Lung (tissue), 12 donors: Measurements from ENCODE around the gene MAD2L1BP. TPM values are rescaled to one million over a fixed set of nuclear protein-coding genes. Genes with fewer than 3 reads are reported as not detected.
"Not testable (repeated sequence)": the region's sequence is repeated elsewhere in the genome, so short reads cannot be mapped to it uniquely, and the experiment has no call there.

Experiments
- ATAC-seq: fragments of 200-7000 bp; cut with Tn5 transposase; one replicate; pipeline ENCODE4 v1.9.1; 2020; ENCODE audit warnings: moderate number of reproducible peaks; ENCODE audit not compliant: insufficient read depth, low FRiP score
- DNase-seq, 3 donors: peaks; one replicate each; pipeline ENCODE4 v3.0.0-alpha.2; 2013 to 2017
- H3K27ac ChIP-seq, 2 donors: one replicate each; pipeline ENCODE4 v1.5.1; 2013; ENCODE audit warnings: mild to moderate bottlenecking in 2 of 2, moderate library complexity in 2 of 2, control low read depth in 1 of 2, inconsistent platforms in 1 of 2, low read depth in 1 of 2, low read length in 1 of 2
- H3K27me3 ChIP-seq, 3 donors: one replicate each; pipeline ENCODE4 v1.5.1; 2013; ENCODE audit warnings: low read length in 2 of 3; ENCODE audit not compliant: control insufficient read depth in 3 of 3, insufficient read depth in 3 of 3
- H3K36me3 ChIP-seq, 4 donors: one replicate each; pipeline ENCODE4 v1.5.1; 2013; ENCODE audit warnings: low read length in 4 of 4, mild to moderate bottlenecking in 1 of 4, moderate library complexity in 1 of 4; ENCODE audit not compliant: control insufficient read depth in 4 of 4, insufficient read depth in 4 of 4
- H3K4me1 ChIP-seq, 5 donors: one replicate each; pipeline ENCODE4 v1.5.1; 2013; ENCODE audit warnings: low read length in 5 of 5, mild to moderate bottlenecking in 2 of 5, moderate library complexity in 1 of 5; ENCODE audit not compliant: control insufficient read depth in 5 of 5, insufficient read depth in 5 of 5
- H3K4me3 ChIP-seq: one replicate; pipeline ENCODE4 v1.5.1; 2013; ENCODE audit warnings: mild to moderate bottlenecking, control low read depth, moderate library complexity
- H3K9ac ChIP-seq, 2 donors: one replicate each; pipeline ENCODE4 v1.5.1; 2013; ENCODE audit warnings: low read length in 2 of 2, control low read depth in 1 of 2; ENCODE audit not compliant: insufficient read depth in 1 of 2
- H3K9me3 ChIP-seq, 4 donors: one replicate each; pipeline ENCODE4 v1.5.1; 2013; ENCODE audit warnings: low read length in 3 of 4, mild to moderate bottlenecking in 1 of 4, moderate library complexity in 1 of 4; ENCODE audit not compliant: control insufficient read depth in 4 of 4, insufficient read depth in 3 of 4
- CTCF ChIP-seq: IDR thresholded peaks from 2 replicates; pipeline ENCODE4 v1.5.1; 2012; ENCODE audit warnings: mild to moderate bottlenecking; ENCODE audit errors: control extremely low read depth, extremely low read depth
- WGBS, 2 donors: extraction: QIAGEN DNeasy Blood & Tissue Kit; methylation state at CpG; one replicate each; pipeline ENCODE4 v1.1.7; 2013; 5-methylcytosine and 5-hydroxymethylcytosine counted together
- polyA plus RNA-seq, 2 donors: library from polyadenylated mRNA; stranded (reverse); fragments of 200-250 nt; gene quantifications; one replicate each; pipeline ENCODE4 v1.2.1, GENCODE V29; 2013
- total RNA-seq, 2 donors: library from RNA; depleted of rRNA in 1 of 2; stranded (reverse); fragments of >200 nt in 1 of 2; gene quantifications; one replicate each; pipeline ENCODE4 v1.2.1, GENCODE V29; 2014 to 2021
- donor health status: control.
- donor health status: control.
- donor health status: Bipolar disorder and iron deficiency.
- donor health status: healthy.
- donor health status: DM: yes; HTN: yes; CAD: no.

The MAD2L1BP gene
- total and polyA plus RNA-seq, 4 donors: 14.9 to 29.3 (median 18.8) TPM

GRCh38 chr6:43657221-43657802 lies 21.7 kb downstream of the MAD2L1BP start:
- no peak for TF ChIP-seq CTCF
- Histone ChIP-seq H3K9me3 (no peaks in the 10 kb centered on the region), H3K4me3 (no peak overlapping the region), H3K9ac (no peak overlapping the region), H3K4me1 (no peaks in the 10 kb centered on the region), H3K27ac (no peak overlapping the region), H3K36me3 (peaks cover 0 to 6% (median 0%) of the 10 kb centered on the region in 4 donors), H3K27me3 (no peaks in the 10 kb centered on the region)
- ATAC-seq (no peak), DNase-seq (no peak)
- WGBS, 2 donors: 83 to 91% methylated on average over 3 of the region's 3 CpGs

- H3K27ac ChIP-seq: no peak overlapping the region
- no peaks in the 10 kb centered on the region for H3K9me3 ChIP-seq
- H3K27me3 ChIP-seq: no peaks in the 10 kb centered on the region
- no peak for ATAC-seq
- no peaks in the 10 kb centered on the region for H3K4me1 ChIP-seq
- H3K36me3 ChIP-seq: peaks cover 0 to 6% (median 0%) of the 10 kb centered on the region in 4 donors
- DNase-seq: no peak
- WGBS, 2 donors: 86 to 94% methylated on average over 9 of the region's 9 CpGs
- H3K4me3 ChIP-seq: no peak overlapping the region
- TF ChIP-seq CTCF: no peak
- H3K9ac ChIP-seq: no peak overlapping the region
Observed at GRCh38 chr6:43658161-43658560, 22.5 kb downstream of the MAD2L1BP start.

GRCh38 chr6:43662948-43663347 lies 27.3 kb downstream of the MAD2L1BP start:
- H3K9me3 ChIP-seq, H3K9ac ChIP-seq, H3K4me3 ChIP-seq, H3K27me3 ChIP-seq, H3K36me3 ChIP-seq, H3K27ac ChIP-seq, ATAC-seq, DNase-seq: not testable (repeated sequence)
- WGBS, 2 donors: 95 to 97% methylated on average over 5 of the region's 5 CpGs
- peaks cover under 1 to 10% (median 2%) of the 10 kb centered on the region in 5 donors for H3K4me1 ChIP-seq

GRCh38 chr6:43665376-43665775 lies 29.7 kb downstream of the MAD2L1BP start:
- WGBS, 2 donors: 81 to 94% methylated on average over 1 of the region's 1 CpG
- Histone ChIP-seq H3K27ac (no peak overlapping the region), H3K9me3 (no peaks in the 10 kb centered on the region), H3K27me3 (no peaks in the 10 kb centered on the region), H3K4me1 (peaks cover 2 to 35% (median 17%) of the 10 kb centered on the region in 5 donors), H3K4me3 (no peak overlapping the region), H3K36me3 (peaks cover 0 to 1% (median under 1%) of the 10 kb centered on the region in 4 donors), H3K9ac (no peak overlapping the region)
- ATAC-seq (no peak), DNase-seq (no peak)
- TF ChIP-seq CTCF: no peak
